HG03565 (cell line): ENCODE results near the gene ANK3.

Experiments
- ATAC-seq: cut with Tn5 transposase; IDR thresholded peaks from one replicate; pipeline ENCODE4 v1.9.1; 2021; ENCODE audit warnings: mild to moderate bottlenecking, moderate library complexity; ENCODE audit not compliant: unreplicated experiment

ANK3 gene

DNA sequence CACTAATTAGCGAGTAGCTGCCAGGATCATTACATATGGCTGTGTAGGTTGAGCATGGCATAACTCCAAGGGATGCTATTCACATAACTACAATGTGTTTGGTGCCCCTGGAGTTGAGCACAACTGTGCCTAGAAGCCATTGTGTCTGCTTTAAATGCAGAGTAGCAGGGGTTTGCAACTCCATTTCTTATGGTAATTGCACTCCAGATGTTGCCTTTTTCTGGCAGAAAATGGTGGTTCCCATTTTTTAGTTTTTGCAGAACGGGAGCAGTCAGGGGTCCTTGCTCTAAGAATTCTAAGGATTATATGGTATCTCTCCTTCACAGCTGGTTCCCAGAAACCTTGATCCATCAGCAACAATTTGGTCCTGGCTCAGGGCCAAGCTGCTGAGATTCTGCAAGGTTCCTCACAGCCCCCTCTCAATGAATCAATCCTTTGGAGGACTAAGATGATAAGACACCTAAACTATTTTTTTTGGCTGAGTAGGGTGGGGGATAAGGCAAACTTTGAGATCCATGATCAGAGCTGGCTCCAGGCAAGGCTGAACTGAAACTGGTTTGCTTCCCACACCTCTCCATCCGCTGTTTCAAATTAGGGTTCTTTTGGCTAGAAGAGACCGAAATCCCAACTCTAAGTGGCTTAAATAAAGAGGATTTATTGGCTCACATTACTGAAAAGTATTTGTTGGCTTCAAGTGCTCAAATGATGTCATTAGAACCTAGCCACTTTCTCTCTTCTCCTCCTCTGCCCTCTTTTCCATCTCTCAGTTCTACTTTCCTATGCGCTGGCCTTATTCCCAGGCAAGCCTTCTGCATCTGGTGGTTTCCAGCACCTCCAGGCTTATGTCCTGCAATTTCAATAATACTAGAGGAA lies 385.8 kb downstream of the ANK3 start:
- ATAC-seq = no peak

DNA sequence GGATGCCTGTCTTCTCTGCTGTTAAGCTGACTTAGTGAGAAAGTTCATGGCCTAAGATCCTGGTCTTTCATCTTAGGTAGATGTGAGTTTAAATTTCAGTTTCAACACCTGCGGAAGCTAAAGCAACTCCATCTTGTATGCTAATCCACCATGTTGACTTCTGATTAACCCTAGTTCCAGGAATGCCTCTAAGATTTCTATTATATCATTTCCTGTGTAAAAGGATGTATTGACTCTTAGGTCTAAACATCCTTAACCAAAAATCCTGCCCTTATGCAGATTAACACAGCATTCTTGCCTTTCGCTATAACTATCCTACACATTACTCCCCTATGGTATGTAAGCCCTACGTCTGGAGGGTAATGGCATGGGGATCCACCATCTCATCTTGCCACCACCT lies 388.9 kb downstream of the ANK3 start:
- ATAC-seq = no peak

DNA sequence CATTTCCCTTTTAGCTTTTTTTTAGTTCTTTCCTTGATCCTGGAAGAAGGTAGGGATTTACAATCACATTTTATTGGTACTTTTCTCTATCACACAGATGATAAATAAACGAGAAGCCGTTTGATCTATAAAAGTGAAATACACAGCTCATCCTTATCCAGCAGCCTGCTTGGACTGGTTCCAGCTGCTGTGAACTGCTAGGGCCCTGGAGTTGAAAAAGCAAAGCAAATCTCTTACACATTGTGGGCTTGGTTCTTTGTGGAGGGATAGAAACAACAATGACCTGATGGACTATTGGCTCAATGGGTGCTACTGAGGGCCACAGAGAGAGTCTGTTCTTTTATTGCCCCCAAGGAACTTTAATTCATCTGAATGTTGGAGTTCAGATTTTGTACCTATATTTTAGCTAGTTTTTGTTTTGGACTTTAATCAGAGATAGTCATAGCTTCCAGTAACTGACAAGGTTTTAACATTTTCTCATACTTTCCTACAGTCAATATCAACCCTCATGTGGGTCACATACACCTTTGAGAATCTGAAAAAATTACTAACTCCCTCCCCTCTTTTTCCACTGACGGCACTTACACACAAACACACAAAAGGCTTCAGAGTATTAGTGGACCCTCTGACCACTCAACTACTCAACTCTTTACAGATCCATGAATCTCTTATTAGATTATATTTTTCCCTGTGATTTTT lies 391.7 kb downstream of the ANK3 start:
- ATAC-seq = no peak

DNA sequence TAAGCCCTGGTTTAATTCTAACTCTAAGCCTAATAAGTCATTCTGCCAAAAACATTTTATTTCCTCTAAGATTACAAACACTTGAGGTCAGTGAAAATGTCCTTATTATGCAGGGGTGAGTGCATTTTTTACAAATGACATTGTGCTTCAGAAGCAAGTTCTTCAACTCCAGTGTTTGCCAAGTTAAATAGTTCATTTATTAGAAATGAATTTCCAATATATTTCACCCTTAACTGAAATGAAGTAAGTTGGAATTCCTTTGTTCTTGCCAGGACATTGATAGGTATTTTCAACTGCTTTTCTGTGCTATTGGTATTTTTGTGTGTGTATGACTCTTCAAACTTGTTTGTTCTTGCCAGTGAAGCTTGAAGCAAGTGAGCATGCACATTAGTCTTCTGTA lies 393.8 kb downstream of the ANK3 start:
- ATAC-seq = no peak

DNA sequence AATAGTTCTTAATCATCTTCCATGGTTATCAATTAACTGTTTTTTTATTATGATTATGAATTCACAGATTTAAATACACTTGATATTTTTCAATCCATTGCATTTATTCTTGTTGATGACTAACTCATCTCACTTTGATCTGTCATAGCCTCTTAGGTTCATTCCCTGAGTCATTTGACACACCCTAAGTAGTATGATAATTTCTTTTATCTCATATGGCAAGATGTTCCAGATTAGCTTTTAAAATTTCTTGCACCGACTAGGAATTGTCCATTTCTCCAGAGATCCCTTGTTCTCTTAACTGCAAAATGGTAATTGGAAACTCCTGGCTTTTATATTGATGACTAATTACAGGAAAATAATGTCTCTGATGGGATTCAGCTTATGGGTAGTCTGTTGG lies 395.7 kb downstream of the ANK3 start:
- no peak for ATAC-seq

DNA sequence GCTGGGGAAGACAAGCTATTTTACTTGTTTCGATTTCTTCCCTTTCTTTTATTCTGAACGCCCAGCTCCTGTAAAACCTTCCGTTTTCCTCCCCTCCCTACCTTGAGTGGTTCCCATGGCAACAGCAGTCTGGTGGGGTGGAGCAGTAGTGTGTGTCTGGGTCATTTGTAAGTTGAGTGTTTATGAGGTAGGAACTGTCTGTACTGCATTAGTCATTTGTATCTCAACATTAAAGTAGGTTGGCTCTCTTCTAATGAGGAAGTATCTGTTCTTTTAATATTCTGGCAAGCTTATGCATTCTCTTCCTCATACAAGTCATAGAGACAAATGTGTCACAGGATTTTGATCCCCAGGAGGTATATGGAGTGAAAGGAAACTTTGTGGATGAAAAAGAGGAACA lies 398.0 kb downstream of the ANK3 start:
- ATAC-seq = peak; percentile 82

DNA sequence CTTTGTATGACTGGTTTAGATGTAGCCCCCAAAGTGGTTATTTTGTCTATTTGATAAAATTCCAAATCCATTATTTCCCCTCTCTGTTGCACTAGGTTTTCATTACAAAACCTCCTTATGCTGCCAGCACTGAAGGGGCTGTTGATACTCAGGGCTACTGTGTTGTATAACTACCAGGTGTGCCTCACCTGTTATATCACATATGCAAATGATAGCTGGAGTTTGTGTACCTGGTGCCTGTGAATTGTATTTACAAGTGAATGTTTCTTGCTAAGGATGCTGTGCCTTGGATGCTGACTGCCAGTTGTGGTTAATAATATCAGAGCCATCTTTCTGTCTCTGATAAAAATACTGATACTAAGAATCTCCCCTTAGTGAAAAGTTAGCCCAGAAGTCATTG lies 398.6 kb downstream of the ANK3 start:
- ATAC-seq = no peak

DNA sequence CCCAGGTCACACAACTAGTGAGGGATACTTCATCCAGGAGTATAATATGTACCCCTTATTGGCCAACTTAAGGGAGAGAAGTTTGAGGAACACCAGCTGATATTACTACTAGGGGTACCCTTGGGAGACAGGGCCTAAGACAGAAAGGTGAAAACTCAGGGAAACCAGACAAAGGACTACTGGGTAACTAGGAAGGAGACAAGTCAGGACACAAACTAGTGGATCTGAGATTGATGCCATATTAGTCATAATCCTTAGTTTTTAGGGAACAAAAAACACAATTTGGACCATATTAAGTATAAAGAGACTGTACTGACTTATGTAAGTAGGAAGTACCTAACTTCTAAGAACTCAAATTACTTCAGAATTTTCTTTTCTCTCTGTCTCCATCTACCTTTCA lies 404.0 kb downstream of the ANK3 start:
- ATAC-seq = no peak

DNA sequence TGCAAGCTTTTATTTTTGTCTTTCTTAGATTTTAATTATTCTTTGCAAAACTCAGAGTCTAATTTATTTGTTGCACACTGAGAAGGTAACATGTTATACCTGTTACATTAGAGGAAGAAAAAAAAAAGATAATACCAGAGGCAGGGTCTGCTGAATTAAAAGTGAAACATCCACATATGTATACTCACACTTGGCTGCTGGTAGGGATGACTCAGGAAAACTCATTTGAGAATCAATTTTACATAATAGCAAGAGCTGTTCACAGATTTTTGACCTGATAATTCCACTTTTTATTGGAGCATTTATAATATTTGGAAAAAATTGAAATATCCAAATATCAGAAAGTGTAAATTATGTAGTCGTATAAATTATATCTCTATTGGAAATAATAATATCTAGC lies 405.3 kb downstream of the ANK3 start:
- no peak for ATAC-seq

DNA sequence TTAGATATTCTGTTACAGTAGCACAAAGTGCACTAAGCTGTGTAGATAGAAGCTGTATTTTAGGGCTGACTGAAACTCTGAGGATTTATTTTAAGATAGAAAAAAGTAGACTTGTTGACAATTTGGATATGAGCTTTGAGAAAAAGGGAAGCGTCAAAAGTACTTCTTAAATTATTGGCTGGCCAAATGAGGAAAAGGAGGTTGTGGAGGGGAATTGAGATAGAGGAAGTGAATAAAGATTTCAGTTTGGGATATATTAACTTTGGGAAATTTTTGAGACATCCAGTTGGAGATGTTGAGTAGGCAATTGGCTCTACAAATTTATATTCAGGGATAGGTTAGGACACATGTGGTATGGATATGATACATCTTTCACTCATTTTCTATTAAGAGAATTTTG lies 409.3 kb downstream of the ANK3 start:
- no peak for ATAC-seq

DNA sequence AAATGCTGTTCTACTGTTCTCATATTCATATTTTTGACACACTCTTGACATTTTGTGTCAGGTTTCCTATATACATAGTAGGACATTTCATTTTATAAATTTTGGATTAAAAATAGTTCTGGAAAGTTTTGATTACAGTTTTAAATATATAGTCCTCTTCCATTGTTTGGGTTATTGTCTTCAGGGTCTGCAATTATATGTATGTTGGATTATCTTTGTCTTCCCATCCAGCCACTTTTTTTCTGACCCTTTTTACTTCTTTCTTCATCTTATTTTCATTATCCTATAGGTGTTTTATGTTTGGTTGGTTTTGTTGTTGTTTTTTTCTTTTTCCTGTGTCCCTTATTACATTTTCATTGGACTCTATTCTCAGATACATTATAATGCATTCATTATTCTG lies 412.2 kb downstream of the ANK3 start:
- ATAC-seq = no peak

DNA sequence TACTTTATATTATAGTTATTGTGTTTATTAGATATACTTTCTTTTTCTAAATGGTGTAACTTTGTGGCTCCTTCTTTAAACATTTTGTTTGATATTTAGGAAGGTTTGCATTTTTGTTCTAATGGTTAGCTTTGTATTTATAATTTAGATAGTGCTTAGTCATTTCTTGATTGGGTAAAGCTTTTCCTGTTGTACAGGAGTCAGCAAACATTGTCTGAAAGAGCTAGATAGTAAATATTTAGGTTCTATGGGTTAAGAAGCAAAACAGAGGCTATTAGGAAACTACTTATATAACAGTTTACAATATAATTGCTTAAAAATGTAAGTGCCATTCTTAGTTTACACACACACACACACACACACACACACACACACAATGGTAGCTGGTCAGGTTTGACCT lies 412.8 kb downstream of the ANK3 start:
- ATAC-seq = no peak
